Adipose tissue (tissue), 3 donors: ENCODE results near the gene ATCAY. TPM values are rescaled to one million over a fixed set of nuclear protein-coding genes. Genes with fewer than 3 reads are reported as not detected.
"Not testable (repeated sequence)": the region's sequence is repeated elsewhere in the genome, so short reads cannot be mapped to it uniquely, and the experiment has no call there.

Experiments used
- H3K27ac ChIP-seq: one replicate; pipeline ENCODE4 v1.5.1; 2013; ENCODE audit warnings: low read depth, low read length
- WGBS, 3 donors: extraction: QIAGEN DNeasy Blood & Tissue Kit; methylation state at CpG; one replicate each; pipeline ENCODE4 v1.1.7; 2013; 5-methylcytosine and 5-hydroxymethylcytosine counted together
- polyA plus RNA-seq, 3 donors: library from polyadenylated mRNA; stranded (reverse); fragments of 200-250 nt; gene quantifications; one replicate each; pipeline ENCODE4 v1.2.3, GENCODE V29; 2013
- donor health status: healthy with polysubstance abuse.
- donor health status: Bipolar disorder and iron deficiency.
- donor health status: healthy.

Gene ATCAY
- polyA plus RNA-seq, 3 donors: 0.10 TPM; not detected in 2

- WGBS, 3 donors: 1 to 4% (median 3%) methylated on average over 48 to 51 of the region's 51 CpGs
- H3K27ac ChIP-seq: no peak within 1 kb of the TSS
These were observed 52.7 kb downstream of the ATCAY start, which contains the start of gene NMRK2 for GRCh38 chr19:3932931-3933810. NMRK2 (plus strand) TSS chr19:3933069; CDS start chr19:3933672, 603 bp downstream.

GRCh38 chr19:3936506-3937442 is 56.3 kb downstream of the ATCAY start:
- H3K27ac ChIP-seq: no peak overlapping the region
- WGBS, 3 donors: 79 to 84% (median 83%) methylated on average over 23 to 26 of the region's 29 CpGs

GRCh38 chr19:3938300-3938950 is 57.9 kb downstream of the ATCAY start:
- WGBS, 3 donors: 84 to 90% (median 88%) methylated on average over 22 of the region's 22 CpGs

GRCh38 chr19:3942790-3943409 is 62.4 kb downstream of the ATCAY start:
- WGBS, 3 donors: 74 to 87% (median 79%) methylated on average over 8 of the region's 8 CpGs
- no peak overlapping the region for H3K27ac ChIP-seq

More at GRCh38 chr19:3938300-3938950, 57.9 kb downstream of the ATCAY start:
- not testable (repeated sequence) for H3K27ac ChIP-seq

GRCh38 chr19:3944018-3944721 is 63.7 kb downstream of the ATCAY start:
- 69 to 86% (median 70%) methylated on average over 11 of the region's 11 CpGs for WGBS, 3 donors
- no peak overlapping the region for H3K27ac ChIP-seq

GRCh38 chr19:3945838-3946237 is 65.4 kb downstream of the ATCAY start:
- H3K27ac ChIP-seq: no peak overlapping the region

GRCh38 chr19:3947316-3947933 is 66.9 kb downstream of the ATCAY start:
- 81 to 93% (median 91%) methylated on average over 15 of the region's 15 CpGs for WGBS, 3 donors
- not testable (repeated sequence) for H3K27ac ChIP-seq

More at GRCh38 chr19:3945838-3946237, 65.4 kb downstream of the ATCAY start:
- WGBS, 3 donors: 45 to 54% (median 52%) methylated on average over 2 of the region's 2 CpGs

- 75 to 89% (median 82%) methylated on average over 11 of the region's 11 CpGs for WGBS, 3 donors
- no peak overlapping the region for H3K27ac ChIP-seq
These were observed 68.8 kb downstream of the ATCAY start for GRCh38 chr19:3949294-3949693.

GRCh38 chr19:3949997-3950859 is 69.7 kb downstream of the ATCAY start:
- no peak overlapping the region for H3K27ac ChIP-seq
- WGBS, 3 donors: 28 to 48% (median 41%) methylated on average over 19 to 20 of the region's 20 CpGs

- 23 to 35% (median 31%) methylated on average over 37 to 41 of the region's 41 CpGs for WGBS, 3 donors
These were observed 70.7 kb downstream of the ATCAY start for GRCh38 chr19:3950871-3951861.

GRCh38 chr19:3952755-3953276 is 72.3 kb downstream of the ATCAY start:
- 78 to 92% (median 83%) methylated on average over 9 of the region's 9 CpGs for WGBS, 3 donors
- not testable (repeated sequence) for H3K27ac ChIP-seq

More at GRCh38 chr19:3950871-3951861, 70.7 kb downstream of the ATCAY start:
- H3K27ac ChIP-seq: no peak overlapping the region

GRCh38 chr19:3954107-3954506 is 73.6 kb downstream of the ATCAY start:
- 82 to 88% (median 85%) methylated on average over 12 of the region's 12 CpGs for WGBS, 3 donors
- H3K27ac ChIP-seq: no peak overlapping the region

GRCh38 chr19:3955276-3955675 is 74.8 kb downstream of the ATCAY start:
- not testable (repeated sequence) for H3K27ac ChIP-seq

GRCh38 chr19:3955688-3956087 is 75.2 kb downstream of the ATCAY start:
- H3K27ac ChIP-seq: no peak overlapping the region
- WGBS, 3 donors: 83 to 90% (median 89%) methylated on average over 9 to 10 of the region's 10 CpGs

More at GRCh38 chr19:3955276-3955675, 74.8 kb downstream of the ATCAY start:
- WGBS, 3 donors: 80 to 89% (median 82%) methylated on average over 13 of the region's 13 CpGs
